ENCODE measurements around the gene MSI2. TPM values are rescaled to one million over a fixed set of nuclear protein-coding genes. Genes with fewer than 3 reads are reported as not detected.
"Not testable (repeated sequence)": the region's sequence is repeated elsewhere in the genome, so short reads cannot be mapped to it uniquely, and the experiment has no call there.

The MSI2 gene
- total RNA-seq, 1 experiment from 2014 or later = 75.0 TPM

DNA sequence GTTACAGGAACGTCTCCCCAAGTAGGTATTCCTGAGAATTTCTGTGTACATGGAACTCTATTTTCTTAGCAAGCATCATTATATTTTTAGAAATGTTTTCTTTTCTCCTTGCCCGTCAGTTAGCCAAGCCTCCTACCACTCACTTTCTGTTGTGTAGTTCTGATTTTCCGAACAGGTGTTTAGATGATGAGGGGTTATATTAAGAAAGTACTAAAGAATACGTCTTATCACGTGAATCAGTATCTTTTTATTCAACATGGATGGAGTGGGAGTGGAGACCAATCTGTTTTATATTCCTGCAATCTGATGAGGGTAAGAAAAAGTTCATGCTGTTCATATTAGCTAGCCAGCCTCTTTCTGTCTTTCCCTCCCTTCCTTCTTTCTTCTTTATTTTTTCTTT lies 29.4 kb downstream of the MSI2 start:
- in situ Hi-C loops (cut with HindIII; ENCODE audit: low sequenced_read_pairs) = no loop called here
- no peak for DNase-seq (ENCODE audit: low spot score)

DNA sequence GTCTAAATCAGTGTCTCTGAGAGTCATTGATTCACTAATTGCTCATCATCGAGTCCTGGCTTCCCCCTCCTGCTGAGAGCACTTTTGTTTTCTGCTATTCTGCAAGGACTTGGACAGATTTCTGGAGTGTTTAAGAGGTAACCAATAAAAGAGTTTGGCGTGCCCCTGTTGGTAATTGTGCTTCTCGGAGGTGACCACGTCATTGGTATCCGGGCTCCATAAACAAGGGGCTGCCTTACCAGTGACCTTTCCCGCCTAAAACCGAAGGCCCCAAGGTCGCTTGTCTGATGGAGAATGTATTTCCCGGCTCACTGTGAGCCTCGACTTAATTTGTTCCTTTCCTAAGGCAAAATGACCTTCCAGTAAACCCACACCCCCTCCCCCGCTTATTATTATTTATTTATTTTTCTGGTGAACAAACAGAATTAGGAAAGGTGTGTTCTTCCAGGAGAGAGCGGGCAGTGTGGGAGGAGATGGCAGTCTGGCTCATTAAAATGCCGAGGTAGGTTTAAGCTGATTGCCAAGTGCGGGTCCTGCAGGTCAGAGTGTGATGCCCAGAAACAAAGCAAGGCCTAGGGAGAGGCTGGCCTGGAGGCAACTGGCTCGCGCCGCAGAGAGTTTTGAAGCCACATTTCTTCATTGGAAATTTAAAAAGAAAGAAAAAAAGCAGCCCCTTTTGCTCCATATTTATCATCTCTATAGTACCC lies 30.2 kb downstream of the MSI2 start:
- in situ Hi-C loops (cut with HindIII; ENCODE audit: low sequenced_read_pairs) = no loop called here
- DNase-seq (ENCODE audit: low spot score) = no peak

DNA sequence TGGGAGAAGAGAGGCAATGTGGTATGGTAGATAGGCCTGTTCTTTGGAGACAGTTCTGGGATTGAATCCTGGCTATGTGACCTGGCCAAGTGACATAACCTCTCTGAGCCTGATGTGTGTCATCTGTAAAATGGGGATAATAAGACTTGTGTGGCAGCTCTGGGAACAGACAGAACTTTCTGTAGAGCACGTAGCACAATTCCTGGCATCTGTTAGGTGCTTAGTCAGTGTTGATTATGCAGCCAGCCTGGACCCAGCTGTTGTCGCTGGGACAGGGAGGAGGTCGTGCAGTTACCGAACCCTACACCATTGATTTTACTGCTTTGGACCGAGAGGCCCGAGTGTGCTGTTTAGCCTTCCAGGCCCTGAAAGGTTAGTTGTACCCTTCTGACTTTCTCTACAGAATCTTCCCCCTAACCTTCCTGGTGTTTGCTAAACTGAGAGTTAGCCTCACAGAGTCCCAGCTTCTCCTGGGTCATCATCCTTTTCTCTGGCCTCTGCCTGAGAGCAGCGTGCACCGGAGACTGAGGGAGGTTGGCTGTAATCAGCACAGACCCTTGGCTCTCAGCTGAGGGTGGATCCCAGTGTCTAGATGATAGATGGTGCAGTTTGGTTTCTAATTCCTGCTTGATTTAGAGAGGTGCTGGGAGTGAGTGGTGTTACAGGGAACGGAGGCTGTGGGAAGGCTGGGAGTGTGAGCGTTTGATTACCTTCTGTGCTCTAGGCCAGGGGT lies 31.9 kb downstream of the MSI2 start:
- in situ Hi-C loops (cut with HindIII; ENCODE audit: low sequenced_read_pairs) = no loop called here
- DNase-seq (ENCODE audit: low spot score) = no peak

DNA sequence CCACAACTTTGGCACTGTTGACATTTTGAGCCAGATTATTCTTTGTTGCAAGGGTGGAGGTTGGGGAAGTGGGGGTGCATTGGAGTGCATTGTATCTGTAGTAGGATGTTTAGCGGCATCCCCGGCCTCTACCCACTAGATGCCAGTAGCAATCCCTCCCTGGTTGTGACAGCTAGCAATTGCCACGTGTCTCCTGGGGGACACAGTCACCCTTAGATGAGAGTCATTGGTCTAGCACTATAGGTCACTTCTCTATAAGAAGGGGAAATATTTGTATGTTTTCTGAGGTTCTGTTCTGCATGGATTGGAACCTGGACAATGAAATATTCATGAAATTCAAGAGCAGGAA lies 32.4 kb downstream of the MSI2 start:
- peak; percentile 67 for DNase-seq (ENCODE audit: low spot score)
- in situ Hi-C loops (cut with HindIII; ENCODE audit: low sequenced_read_pairs) = no loop called here

DNA sequence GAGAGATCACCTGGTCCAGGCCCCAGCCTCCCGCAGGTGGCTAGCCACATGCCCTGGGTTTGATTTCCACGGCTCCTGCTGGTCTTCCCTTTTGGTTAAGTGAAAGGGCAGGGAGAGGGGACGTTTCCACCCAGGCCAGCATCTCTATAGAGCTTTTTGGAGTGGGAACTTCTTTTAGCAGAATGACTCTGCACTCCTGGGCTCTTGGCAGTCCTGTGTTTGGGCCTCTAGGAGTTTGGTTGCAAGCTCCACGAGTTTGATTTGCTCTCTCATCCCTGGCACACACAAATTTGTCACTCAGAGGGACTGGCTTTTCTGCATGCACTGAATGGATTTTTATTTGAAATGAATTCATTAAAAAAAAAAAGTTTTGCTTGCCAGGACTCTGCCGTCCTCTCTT lies 32.8 kb downstream of the MSI2 start:
- in situ Hi-C loops (cut with HindIII; ENCODE audit: low sequenced_read_pairs) = no loop called here
- peak; percentile 46 for DNase-seq (ENCODE audit: low spot score)

DNA sequence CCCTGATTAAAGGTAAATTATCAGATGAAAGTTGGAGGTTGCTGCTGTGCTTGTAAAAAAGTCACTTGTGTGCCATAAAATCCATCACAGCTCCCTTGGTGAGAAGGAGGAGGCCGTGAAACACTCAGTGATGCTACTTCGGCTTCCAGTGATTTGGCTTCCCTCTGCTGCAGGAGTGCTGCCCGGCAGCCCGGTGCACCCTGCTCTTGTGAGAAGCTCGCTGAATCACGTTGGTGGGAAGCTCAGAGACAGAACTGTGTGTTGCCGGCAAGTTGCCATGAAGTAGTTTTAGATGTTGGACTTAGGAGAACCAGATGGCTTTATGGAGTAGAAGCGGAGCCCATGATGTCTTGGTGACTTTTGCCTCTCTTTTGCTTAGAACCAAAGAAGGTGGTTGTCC lies 33.3 kb downstream of the MSI2 start:
- in situ Hi-C loops (cut with HindIII; ENCODE audit: low sequenced_read_pairs) = no loop called here
- DNase-seq (ENCODE audit: low spot score) = peak; percentile 44

DNA sequence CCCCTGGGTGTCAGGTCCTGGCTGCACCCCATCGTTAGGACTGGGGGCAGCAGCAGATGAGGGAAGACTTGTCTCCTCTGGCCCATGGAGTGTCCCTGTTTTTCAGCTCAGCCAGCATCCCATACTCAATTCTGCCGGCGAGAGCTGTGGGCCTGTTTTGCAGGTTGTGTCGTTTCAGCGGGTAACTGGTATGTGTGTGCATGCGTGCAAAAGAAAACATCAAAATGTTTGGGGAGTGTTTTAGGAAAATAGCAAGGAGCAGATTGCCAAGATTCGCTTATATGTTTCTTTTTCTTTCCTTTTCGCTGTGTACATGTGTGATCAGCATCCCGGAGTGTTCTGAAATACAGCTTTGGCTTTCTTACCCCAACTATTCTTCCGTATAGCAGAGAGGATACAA lies 34.7 kb downstream of the MSI2 start:
- in situ Hi-C loops (cut with HindIII; ENCODE audit: low sequenced_read_pairs) = no loop called here
- no peak for DNase-seq (ENCODE audit: low spot score)

DNA sequence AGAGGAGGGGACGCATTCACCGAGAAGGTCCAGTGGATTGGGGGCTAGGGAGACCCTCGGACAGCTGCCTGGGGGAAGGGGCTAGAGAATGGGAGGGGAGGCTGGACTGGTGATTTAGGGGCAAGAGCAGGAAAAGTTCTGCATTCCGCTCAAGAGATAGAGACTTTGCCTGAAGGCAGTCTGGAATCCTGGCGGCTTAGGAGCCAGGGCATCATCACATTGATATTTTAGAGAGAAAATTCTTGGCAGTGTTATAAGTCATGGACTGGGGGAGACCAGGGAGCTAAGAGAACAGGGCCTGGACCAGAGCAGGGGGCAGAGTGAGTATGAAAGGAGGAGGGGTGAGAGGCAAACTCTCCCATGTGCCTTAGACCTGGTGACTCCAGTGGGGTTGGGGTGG lies 35.8 kb downstream of the MSI2 start:
- DNase-seq (ENCODE audit: low spot score) = no peak
- in situ Hi-C loops (cut with HindIII; ENCODE audit: low sequenced_read_pairs) = no loop called here

DNA sequence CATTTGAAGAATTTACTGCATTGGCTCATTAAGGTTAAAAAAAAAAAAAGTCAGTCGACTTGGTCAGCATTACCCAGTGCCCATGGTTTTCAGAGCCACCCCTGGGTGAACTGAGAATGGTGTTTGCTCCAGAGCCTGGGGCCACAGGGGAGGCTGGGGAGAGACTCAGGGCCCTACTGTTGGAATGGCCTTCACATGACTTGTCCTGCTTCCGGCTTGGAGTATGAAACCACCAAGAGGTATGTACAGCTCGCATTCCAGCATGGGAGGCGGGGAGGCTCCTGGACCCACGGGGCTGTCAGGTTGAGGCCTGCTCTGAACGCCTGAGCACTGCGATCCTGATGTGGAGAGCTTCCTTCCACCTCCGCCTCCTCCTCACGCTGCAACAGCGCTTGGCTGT lies 36.8 kb downstream of the MSI2 start:
- in situ Hi-C loops (cut with HindIII; ENCODE audit: low sequenced_read_pairs) = no loop called here
- no peak for DNase-seq (ENCODE audit: low spot score)

DNA sequence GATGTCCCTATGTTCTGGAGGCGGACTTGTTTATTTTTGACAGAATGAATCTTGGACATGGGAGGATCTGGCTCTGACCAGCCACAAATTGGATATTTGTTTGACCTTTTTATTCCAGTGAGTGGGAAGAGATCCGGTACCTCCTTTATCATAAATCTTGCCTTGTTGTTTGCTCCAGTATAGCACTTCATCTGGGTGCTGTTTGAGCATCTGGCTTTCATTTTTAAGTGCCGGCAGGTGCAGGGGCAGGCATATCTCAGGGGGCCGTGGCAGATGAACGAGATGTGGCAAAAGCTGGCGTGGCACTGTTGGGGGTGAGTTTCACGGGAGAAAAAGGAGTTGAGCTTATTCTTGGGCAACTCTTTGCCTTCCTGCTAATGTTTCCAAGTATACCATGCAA lies 37.8 kb downstream of the MSI2 start:
- in situ Hi-C loops (cut with HindIII; ENCODE audit: low sequenced_read_pairs) = no loop called here
- DNase-seq (ENCODE audit: low spot score) = no peak

DNA sequence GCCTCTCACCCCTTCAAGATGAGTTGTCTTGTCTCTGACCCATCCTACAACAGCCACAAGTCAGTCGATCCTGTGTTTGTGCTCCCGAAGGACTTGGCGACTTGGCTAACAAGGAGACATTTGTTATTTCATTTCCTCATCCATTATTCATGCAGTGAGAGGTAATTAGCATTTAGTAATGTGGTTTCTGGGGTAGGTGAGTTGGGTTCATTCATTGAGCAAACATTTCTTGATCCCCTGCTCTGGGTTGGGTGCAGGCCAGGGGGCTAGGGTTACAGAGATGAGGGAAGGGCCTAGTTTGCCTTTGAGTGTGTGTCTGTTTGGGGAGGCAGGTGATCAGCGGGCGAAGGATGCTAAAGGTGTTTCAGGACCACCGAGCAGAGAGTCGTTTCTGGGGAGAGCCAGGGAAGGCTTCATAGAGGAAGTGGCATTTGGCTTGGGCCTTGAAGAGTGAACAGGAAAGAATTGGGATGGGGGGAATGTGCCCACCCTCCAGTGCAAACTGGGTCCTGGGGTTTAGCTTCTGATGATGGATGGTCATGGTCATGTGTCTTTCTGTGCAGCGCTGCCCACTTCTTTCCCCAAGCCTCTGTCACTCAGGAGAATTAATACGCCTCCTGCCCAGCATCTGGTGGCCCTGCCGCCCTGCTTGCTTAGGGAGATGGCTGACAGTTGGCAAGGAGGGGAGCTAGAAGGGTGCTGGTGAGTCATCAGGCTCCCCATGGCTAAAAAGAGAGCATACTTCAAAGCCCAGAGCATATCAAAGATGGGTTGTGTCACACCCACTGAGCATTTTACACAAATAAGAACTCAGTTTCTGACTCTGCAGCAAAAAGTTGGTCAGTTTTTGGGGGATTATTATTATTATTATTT lies 38.5 kb downstream of the MSI2 start:
- DNase-seq (ENCODE audit: low spot score) = no peak
- in situ Hi-C loops (cut with HindIII; ENCODE audit: low sequenced_read_pairs) = no loop called here

DNA sequence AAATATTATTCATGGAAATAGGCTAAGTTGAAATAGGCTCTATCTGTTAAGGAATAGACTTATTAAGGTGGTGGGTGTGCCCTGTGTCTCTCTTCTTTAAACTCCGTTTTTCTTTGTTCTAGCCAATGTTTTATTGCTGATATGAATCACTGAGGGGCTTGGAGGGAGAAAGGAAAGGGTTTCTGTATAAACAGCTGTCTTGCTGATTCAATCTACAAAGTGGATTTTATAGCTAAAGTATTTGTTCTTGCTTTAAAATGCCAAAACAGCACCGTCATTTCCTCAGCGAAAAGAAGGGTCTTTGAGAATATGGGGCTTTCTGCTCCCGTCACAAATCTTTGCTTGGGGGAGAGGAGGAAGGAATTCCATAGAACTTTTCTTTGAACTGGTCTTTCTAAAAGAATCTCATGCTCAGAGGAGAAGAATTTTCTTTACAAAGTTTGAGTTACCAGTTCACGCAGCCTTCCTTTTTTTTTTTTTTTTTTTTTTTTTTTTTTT lies 39.3 kb downstream of the MSI2 start:
- no peak for DNase-seq (ENCODE audit: low spot score)
- in situ Hi-C loops (cut with HindIII; ENCODE audit: low sequenced_read_pairs) = no loop called here

DNA sequence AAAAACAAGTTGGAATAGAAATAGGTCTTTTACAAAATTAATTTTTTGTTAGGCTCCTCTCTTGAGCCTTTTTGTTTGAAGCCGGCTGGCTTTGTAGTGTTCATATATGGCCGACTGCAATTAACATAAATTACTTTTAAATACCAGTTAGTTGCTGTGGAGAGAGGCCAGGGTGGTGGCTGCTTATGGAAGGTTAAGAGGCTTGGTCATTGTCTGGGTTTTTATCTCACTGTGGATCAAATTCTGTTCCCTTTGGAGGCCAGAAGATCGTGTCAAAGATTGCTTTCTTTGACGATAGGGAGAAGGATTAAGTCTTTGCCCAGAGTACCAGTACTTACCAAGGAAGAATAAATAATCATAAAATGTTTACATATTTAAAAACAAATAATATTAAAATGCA lies 39.9 kb downstream of the MSI2 start:
- DNase-seq (ENCODE audit: low spot score) = no peak
- in situ Hi-C loops (cut with HindIII; ENCODE audit: low sequenced_read_pairs) = no loop called here

DNA sequence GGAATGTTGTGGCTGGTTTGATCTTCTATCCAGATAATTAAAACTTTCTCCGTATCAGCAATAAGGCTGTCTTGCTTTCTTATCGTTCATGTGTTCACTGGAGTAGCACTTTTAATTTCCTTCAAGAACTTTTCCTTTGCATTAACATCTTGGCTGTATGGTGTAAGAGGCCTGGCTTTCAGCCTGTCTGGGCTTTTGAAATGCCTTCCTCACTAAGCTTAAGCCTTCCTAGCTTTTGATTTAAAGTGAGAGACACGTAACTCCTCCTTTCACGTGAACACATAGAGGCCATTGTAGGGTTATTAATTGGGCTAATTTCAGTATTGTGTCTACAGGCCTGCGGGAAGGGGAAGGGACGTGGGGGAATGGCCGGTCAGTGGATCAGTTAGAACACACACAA lies 42.9 kb downstream of the MSI2 start:
- in situ Hi-C loops (cut with HindIII; ENCODE audit: low sequenced_read_pairs) = no loop called here
- DNase-seq (ENCODE audit: low spot score) = no peak

DNA sequence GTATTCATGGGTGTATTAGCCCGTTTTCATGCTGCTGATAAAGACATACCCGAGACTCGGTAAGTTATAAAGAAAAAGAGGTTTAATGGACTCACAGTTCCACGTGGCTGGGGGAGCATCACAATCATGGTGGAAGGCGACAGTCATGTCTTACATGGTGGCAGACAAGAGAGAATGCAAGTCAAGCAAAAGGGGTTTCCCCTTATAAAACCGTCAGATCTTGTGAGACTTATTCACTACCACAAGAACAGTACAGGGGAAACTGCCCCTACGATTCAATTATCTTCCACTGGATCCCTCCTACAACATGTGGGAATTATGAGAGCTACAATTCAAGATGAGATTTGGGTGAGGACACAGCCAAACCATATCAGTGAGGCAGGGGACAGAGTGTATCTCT lies 44.3 kb downstream of the MSI2 start:
- in situ Hi-C loops (cut with HindIII; ENCODE audit: low sequenced_read_pairs); DNase-seq (ENCODE audit: low spot score): not testable (repeated sequence)

DNA sequence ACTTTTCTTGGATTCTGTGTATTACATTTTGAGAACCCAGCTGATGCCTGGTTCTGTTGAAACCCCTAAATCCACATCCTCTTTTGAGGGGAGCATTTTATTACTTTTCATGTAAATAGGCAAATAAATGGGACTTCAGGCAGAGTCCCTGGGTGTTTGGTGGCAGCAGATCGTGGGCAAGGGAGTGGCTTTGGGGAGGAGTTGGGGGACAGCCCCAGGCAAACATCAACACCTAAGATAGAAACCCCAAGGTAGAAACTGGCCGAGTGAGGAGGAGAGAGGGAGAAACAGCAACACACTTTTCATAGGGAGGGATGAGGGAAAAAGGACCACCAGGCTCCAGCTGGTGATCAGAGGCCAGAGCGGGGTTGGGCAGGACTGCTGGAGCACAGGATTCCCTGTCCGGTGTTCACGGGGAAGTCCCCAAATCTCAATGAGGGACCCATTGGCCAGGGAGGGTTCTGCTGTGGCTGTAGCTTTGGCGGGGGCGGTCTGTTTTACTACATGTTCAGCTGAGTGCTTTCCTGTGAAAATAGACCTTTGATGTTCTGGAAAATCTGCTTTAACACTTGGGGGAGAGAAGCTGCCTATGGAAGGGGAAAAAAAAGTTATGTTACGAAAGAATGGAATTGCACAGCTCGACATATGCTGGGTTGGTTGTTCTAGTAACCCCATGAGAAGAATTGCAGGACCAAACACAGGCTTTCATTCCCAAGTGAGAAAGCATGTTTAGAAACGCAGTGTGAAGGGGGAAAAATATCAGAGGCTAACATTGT lies 46.6 kb downstream of the MSI2 start:
- no peak for DNase-seq (ENCODE audit: low spot score)
- in situ Hi-C loops (cut with HindIII; ENCODE audit: low sequenced_read_pairs) = no loop called here

DNA sequence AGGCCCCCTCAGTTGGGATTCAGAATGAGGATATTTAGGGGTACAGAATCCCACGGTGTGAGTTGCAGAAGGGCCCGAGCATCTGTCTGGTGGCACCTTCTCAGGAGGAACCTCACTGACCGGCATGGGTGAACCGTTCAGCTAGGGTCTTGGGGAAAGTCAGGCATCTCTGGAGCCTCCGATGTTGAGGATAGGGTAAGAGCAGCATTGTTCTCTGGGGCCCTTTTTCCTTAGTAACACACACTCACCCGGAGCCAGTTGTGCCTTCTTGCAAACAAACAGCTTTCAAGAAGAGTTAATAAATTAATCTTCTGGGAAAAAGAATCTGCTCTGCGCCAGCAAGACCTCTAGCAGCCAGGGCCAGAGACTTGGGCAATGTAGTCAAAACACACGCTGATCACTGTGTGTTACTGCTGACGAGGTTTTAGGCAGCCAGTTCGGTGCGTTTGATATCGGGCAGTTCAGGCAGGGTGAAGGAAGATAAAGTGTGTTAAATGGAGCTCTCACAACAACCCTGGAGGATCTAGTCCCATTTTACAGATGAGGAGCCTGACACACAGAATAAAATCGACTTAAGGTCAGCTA lies 48.9 kb downstream of the MSI2 start:
- in situ Hi-C loops (cut with HindIII; ENCODE audit: low sequenced_read_pairs) = no loop called here
- DNase-seq (ENCODE audit: low spot score) = no peak

DNA sequence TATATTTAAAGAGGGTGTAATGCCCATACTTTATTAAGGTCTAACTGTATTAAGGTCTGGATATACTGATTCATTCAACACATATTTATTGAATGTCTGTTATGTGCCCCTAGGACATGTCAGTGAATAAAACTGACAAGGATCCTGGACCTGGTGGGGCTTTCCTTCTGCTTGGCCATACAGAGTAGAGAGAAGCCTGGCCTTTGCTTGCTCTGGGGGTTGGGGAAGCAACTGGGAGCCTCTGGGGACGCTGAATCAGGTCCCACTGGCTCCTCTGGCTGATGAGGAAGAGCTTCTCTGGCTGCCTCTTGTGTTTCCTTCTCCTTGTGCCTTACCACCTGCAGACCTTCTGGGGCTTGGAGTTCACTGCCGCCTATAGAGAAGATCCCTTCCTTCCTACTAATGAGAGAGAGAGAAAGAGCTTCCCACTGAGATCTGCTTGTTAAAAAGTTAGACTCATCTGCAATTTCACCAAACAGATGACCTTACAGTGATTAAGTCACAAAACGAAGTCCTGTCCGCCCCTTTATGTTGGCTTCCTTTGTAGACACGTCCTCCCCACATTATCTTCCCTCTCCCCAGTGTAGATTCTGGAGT lies 49.7 kb downstream of the MSI2 start:
- no peak for DNase-seq (ENCODE audit: low spot score)
- in situ Hi-C loops (cut with HindIII; ENCODE audit: low sequenced_read_pairs) = no loop called here
